ENCODE measurements around the gene BCLAF1.
A peak's percentile ranks its signal among the peaks of the same experiment; 100 is the strongest.

Gene BCLAF1, protein sequence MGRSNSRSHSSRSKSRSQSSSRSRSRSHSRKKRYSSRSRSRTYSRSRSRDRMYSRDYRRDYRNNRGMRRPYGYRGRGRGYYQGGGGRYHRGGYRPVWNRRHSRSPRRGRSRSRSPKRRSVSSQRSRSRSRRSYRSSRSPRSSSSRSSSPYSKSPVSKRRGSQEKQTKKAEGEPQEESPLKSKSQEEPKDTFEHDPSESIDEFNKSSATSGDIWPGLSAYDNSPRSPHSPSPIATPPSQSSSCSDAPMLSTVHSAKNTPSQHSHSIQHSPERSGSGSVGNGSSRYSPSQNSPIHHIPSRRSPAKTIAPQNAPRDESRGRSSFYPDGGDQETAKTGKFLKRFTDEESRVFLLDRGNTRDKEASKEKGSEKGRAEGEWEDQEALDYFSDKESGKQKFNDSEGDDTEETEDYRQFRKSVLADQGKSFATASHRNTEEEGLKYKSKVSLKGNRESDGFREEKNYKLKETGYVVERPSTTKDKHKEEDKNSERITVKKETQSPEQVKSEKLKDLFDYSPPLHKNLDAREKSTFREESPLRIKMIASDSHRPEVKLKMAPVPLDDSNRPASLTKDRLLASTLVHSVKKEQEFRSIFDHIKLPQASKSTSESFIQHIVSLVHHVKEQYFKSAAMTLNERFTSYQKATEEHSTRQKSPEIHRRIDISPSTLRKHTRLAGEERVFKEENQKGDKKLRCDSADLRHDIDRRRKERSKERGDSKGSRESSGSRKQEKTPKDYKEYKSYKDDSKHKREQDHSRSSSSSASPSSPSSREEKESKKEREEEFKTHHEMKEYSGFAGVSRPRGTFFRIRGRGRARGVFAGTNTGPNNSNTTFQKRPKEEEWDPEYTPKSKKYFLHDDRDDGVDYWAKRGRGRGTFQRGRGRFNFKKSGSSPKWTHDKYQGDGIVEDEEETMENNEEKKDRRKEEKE

DNA sequence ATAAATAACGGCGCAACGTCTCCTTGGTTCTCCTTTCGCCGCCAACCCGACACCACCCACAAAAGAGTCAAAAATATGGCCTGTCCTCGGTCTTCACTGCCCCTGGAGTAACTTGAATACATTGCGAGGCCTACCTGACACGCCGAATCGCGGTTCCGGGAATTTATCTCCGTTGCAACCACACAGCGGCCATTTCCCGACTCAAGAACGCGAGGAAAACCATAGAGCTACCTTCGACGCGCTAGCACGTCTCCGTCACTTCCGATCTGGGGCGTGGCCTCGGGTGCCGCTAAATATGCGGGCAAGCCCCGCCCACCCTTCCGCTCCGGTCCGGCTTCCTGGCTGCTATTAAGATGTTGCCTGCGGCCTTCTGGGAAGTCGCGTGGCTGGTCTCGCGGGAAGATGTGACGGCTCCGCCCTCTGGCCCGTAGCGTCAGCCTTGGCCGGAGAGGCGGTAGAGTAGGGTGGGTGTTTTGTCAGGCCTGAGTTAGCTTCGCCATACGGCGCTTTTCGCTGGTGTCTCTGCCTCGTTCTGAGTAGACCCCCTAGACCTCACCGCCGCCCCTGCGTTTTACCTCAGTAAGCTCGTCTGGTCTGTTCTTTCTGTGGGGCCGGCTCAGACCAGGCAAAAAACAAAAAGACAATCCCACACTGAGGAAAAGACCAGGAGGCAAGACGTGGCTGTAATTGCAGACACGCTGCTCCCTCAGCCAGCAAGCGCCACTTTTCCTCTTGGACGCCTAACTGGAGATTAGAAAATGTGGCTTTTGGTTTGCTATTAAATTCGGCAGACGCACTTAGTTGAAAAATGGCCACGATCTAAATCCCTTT is at the start of gene BCLAF1:
Gene BCLAF1 (minus strand): TSS at position 268 of the 831 bp plus-strand sequence. CDS start 9,980 bp downstream, outside the sequence.
- DNase-seq (ENCODE audit: low read depth, low spot score), result peak; percentile 97

DNA sequence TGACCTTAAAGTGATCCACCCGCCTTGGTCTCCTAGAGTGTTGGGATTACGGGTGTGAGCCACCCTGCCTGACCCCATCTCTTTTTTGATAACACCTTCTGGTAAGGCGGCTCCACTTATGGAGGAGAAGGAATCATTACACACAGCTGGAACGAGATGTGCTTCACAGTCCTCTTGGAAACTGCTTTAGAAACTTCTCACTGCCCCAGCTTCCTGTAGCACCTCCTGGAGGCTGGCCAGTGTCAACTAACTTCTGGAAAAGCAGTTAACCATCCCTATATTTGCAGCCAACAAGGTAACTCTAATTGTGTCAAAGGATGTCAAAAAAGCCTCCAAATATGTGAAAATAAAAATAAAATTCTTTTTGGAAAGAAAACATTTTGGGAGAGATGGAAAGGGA is 48.8 kb upstream of the BCLAF1 start:
- no peak for DNase-seq (ENCODE audit: low read depth, low spot score)

DNA sequence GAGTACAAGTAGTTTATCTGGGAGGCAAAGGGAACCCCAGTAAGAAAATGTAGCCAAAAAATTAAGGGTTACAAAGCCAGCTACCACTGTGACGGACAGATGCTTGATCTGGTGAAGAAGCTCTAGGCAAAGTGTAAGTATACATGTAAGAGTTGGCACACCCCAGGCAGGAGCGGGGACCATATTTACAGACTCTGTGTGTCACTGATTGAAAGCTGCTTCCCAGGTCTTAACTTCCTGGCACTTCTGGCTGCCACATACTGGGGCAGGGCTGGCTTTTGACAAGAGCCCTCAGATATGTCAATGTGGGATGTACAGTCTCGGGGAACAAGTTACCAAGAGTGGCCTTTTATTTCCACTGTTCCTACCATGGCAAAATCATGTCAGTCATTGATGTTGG is 48.0 kb upstream of the BCLAF1 start:
- DNase-seq (ENCODE audit: low read depth, low spot score), result no peak

DNA sequence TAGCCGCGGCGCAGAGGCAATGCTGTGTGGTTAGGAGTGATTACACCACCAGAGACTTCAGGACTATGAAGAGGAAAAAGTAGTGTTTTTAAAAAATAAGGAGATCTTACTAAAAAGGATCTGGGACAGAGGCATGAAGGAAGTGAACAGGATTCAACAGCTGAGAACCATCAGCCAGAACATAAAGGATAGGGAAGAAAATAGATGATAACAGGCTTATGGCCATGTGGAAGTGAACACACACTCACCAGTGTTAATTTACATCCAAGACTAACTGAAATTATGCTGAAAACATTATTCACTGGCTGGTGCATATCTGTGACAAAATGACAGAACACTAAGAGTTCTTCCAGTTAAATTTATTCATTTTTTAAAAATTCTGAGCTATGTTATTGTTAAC is 47.5 kb upstream of the BCLAF1 start:
- no peak for DNase-seq (ENCODE audit: low read depth, low spot score)

DNA sequence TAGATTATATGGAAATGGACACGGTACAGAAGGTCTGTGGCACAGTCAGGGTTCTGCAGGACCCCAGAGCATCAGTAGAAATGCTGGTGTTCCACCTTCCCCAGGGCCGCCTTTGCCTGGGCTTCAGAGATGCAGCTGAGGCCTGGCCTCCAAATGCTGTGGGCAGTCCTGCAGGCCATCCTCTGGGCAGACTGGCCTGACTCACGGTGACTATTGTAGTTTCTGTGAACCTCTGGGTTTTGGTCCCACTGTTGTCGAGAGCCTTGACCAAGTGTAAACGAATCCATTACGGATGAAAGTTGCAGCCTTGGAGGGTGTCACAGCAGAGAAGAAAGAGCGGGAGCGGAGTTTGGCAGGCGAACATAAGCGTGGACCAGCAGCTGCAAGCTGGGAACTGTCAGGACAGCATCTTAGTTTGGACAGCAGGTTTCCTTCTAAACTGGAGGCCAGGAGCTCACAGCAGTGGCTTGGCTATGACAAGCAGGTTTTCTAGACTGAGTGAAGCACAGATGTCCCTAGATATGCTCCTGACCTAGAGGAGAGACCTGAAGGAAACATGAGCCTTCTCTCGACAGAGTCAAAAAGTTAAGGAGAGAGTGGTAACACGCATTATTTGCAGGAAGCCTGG is 46.2 kb upstream of the BCLAF1 start:
- no peak for DNase-seq (ENCODE audit: low read depth, low spot score)

DNA sequence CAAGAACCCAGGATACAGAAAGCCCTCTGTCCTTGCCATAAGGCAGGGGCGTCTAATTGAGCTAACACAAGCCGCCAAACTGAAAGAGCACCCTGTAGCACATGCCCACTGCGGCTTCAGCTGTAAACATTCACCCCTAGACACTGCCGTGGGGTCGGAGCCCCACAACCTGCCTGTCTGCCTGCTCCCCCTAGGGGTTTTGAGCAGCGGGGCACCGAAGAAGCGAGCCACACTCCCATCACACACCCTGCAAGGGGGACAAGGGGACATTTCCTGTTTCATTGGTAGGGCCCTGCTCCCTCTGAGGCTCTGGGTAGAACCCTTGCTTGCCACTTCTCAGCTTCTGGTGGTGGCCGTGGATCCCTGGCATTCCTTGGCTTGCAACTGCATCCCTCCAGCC is 45.2 kb upstream of the BCLAF1 start:
- no peak for DNase-seq (ENCODE audit: low read depth, low spot score)

DNA sequence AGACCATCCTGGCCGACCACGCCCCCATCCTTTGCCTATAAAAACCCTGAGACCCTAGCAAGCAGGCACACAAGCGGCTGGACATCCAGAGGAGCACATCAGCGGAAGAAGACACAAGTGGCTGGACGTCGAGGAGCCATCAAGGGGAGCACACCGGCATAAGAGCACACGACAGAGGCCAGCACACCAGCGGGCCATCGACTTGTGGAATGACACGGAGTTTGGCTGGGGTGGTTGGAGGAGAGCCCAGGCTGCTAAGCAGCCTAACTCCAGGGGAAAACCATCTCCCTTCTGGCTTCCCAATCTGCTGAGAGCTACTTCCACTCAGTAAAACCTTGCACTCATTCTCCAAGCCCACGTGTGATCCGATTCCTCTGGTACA is 44.8 kb upstream of the BCLAF1 start:
- no peak for DNase-seq (ENCODE audit: low read depth, low spot score)

DNA sequence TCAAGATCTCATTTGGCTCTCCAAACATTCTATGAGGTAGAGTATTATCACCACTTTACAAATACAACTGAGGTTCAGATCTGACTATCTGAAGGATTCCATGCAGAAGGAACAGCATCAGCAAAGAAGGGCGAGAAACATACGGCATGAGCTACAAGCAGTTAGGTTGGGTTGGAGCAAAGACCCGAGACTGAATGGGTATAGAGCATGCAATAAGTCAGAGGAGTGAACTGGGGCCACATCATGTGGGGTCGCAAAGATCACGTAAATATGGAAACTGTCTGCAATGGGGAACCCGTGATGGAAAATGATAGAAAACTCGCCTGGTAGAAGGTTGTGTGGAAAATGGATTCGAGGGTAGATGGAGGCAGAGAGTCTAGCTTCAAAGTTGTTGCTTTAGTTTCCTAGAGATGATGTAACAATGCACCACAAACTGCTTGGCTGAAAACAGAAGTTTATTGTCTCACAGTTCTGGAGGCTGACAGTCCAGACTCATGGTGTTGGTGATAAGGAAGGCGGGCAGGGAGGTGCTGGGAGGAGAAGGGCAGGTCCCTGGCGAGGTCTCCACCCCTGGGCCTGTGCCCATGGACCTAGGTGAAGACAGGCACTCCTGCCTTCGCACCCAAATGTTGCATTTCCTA is 44.3 kb upstream of the BCLAF1 start:
- DNase-seq (ENCODE audit: low read depth, low spot score), result no peak

DNA sequence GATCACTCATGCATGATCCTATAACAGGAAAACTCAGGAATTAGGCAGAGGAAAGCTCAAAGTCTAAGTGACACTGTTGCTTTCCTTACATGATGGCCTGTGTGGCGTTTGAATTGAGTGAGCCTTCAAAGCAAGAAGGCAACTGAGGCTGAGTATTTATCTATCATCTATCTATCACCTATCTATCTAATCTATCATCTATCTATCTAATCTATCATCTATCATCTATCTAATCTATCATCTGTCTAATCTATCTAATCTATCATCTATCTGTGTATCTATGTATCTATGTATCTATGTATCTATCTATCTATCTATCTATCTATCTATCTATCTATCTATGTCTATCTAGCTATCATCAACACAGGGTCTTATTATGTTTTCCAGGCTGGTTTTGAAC is 41.8 kb upstream of the BCLAF1 start:
- no peak for DNase-seq (ENCODE audit: low read depth, low spot score)

DNA sequence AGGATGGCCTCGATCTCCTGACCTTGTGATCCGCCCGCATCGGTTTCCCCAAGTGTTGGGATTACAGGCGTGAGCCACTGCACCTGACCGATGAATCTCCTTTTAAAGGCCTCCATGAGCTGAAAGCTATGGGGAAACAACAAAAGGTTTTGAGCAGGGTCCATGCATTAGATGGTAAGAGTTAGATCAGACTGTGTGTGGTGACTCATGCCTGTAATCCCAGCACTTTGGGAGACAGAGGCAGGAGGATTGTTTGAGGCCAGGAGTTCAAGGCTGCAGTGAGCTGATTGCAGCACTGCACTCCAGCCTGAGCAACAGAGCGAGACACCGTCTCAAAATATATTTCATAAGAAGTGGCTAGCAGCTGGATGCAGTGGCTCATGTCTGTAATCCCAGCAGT is 41.0 kb upstream of the BCLAF1 start:
- DNase-seq (ENCODE audit: low read depth, low spot score), result no peak

DNA sequence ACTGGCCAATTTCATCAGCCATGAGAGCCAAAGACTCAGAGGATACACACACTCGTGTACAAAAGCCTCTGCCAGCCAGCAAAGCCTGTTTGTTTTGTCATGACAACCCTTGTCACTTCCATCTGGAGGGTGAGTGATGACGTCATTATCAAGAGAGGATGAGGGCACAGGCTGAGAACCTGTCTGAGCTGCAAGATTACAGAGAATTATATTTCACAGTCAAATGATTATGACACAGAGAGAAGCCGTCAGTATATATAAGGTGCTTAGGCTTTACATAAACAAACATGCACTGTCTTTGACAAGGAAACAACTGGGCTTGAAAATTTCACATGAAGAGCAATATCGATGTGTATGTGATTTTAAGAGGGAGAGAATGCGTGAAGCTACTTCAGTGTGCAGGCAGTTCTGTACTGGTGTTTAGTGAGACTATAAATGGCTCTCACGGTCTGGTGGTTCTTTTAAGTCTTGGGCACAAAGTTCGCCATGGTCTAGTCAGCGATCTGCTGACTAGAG is 36.5 kb upstream of the BCLAF1 start:
- DNase-seq (ENCODE audit: low read depth, low spot score), result no peak

DNA sequence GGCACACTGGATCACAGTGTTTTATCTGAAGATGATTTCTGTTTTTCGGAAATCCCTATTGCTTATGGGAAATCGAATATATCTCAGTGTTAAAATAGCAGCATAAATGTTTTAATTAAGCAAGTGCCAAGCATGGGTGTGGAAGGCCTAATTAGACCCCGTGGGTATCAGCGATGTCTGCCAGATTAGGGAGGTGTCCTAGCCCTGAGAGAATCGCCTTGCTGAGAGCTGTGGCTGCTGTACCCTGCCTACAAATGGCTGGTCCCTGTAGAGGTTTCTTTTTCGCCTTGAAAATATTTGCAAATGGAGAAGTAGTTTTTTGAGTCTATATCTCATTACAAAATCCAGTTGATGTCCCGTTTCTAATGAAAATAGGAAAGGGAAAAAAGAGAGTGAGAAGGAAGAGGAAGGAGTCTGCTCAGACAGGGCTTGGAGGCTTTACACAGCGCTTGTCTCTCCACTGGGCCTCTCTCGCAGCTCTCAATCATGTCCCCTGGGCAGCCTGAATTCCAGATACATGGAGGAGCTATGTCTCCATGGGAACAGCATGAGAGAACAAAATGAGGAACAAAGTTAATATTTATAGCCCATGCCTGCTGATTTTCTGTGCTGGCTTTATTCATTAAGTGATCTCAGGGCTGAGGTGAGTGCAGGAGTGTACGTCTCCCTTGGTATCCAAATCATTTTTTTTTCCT is 35.2 kb upstream of the BCLAF1 start:
- DNase-seq (ENCODE audit: low read depth, low spot score), result no peak

DNA sequence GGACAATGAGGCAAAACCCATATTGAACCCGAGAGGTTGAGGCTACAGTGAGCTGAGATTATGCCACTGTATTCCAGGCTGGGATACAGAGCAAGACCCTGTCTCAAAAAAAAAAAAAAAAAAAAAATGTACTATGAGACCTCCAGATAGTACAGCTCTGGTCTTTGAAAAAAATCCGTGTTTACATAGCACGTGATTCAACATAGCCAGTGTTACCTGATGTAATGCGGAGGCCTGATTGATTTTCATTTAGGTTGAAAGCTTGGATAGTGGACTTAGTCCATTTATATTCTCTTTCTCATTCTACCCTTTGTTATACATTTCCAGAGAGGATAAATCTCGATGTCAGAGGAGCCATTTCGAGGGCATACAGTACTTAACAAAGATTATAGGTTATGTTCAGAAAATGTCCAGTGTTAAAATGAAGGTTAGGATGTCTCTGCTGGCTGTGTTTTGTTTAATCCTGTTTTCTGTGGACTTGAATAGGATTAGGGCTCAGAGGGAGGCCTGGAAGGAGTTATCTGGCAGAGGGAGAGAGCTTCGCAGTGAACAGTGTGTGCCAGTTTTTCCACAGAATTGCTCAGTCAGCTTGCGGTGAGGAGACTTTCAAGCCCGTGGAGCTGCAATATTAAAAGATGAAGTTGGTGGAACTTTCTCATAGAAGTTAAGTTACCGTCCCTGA is 33.9 kb upstream of the BCLAF1 start:
- no peak for DNase-seq (ENCODE audit: low read depth, low spot score)

DNA sequence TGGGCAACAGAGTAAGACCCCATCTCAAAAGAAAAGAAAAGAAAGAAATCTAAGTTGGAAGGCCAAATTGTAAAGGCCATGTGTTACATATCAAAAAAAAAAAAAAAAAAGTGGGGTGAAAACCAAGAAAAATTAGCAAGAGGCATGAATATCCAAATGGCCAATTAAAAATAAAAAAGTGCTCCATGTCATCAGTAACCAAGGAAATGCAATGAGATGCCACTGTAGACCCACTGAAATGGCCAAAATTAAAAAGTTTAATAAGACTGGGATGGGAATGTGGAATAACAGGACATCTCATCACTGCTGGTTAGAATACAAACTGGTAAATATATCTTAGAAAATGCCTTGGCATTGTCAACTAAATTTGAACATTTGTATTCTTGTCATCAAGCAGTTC is 30.1 kb upstream of the BCLAF1 start:
- no peak for DNase-seq (ENCODE audit: low read depth, low spot score)

DNA sequence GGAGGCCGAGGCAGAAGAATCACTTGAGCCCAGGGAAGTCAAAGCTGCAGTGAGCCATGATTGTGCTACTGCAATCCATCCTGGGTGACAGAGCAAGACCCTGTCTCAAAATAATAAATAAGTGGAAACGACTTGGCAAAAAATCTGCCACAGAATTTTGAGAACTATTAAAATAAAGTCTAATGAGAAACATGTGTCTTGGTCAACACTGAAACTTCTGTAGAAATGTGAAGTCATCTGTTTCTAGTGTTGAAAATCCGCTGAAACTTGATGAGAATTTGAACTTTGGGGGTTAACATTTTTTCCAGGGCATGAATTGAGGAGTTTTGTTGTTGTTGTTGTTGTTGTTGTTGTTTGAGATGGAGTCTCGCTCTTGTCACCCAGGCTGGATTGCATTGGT is 29.0 kb upstream of the BCLAF1 start:
- DNase-seq (ENCODE audit: low read depth, low spot score), result no peak

DNA sequence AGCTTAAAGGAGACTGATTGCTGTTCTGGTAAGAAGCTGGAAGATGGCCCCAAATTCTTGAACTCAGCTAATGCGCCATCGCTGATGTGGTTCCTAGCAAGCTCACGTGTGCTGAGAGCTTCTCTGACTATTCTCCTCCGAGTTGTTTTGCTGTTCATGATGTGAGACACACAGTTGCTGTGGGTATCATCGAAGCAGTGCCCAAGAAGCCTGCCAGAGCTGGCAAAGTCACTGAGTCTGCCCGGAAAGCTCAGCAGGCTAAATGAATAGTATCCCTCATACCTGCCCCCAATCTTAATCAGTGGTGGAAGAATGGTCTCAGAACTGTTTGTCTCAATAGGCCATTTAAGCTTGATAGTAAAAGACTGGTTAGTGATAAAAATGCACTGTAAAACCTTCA is 28.3 kb upstream of the BCLAF1 start:
- DNase-seq (ENCODE audit: low read depth, low spot score), result no peak

DNA sequence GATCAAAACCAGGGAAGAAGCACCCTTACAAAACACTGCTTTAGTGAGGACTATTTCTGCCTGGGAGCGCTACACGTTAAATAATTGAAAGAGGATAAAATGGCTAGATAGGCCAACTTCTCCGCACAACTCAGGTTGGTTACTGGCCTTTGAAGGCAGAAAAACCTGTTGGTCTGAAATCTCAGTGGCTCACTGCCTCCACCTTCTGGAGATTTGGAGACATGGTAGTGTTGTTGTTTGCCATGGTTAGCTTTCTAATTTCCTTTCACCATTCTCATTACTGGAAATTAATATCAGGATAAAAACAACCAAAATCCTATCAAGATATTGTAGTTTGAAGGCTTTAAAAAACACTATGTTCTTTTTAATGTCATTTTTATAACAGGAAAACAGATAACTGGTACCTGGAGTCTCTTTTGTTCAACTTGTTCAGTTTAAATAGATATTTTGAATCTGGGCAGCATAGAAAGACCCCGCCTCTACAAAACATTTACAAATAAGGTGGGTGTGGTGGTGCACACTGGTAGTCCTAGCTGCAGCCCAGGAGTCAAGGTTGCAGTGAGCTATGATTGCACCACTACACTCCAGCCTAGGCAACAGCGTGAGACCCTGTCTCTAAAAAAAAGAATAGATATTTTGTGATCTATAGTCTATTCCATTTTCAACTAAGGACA is 27.5 kb upstream of the BCLAF1 start:
- DNase-seq (ENCODE audit: low read depth, low spot score), result peak; percentile 4

DNA sequence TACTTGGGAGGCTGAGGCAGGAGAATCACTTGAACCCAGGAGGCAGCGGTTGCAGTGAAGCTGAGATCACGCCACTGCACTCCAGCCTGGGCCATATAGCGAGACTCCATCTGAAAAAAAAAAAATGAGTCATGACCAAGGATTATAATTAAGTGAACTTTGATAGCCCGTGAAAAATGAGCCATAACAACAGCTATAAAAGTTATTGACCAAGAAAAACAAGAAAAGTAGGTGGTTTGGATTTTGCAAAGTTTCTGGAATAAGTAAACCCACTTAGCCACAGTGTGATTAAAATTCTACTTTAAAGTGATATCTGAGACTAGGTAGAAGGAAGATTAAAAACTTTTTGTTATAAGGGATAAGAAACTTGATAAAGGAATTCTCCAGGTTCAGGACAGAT is 25.9 kb upstream of the BCLAF1 start:
- no peak for DNase-seq (ENCODE audit: low read depth, low spot score)

DNA sequence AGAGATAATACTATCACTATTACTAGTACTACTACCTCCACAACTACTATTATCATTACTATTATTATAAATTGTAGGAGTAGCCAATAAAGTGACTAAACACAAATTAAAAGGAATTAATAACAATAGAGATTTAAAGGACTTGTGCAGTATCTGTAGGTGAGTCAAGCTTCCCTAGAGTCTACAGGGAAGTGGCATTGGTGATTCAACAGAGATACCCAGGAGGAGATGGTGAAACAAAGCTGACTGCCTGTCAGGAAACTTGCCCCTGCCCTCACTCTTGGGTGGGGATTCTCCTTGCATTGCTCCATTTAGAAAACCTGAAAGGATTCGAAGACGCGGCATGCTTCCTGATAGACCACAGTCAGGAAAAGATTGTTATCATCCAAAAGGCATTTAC is 23.3 kb upstream of the BCLAF1 start:
- DNase-seq (ENCODE audit: low read depth, low spot score), result no peak
